ENCODE data around the gene TSSK6. TPM values are rescaled to one million over a fixed set of nuclear protein-coding genes. Genes with fewer than 3 reads are reported as not detected.

TSSK6 gene
- total and polyA plus RNA-seq, 10 donors: 1.7 to 5.6 (median 3.0) TPM

DNA sequence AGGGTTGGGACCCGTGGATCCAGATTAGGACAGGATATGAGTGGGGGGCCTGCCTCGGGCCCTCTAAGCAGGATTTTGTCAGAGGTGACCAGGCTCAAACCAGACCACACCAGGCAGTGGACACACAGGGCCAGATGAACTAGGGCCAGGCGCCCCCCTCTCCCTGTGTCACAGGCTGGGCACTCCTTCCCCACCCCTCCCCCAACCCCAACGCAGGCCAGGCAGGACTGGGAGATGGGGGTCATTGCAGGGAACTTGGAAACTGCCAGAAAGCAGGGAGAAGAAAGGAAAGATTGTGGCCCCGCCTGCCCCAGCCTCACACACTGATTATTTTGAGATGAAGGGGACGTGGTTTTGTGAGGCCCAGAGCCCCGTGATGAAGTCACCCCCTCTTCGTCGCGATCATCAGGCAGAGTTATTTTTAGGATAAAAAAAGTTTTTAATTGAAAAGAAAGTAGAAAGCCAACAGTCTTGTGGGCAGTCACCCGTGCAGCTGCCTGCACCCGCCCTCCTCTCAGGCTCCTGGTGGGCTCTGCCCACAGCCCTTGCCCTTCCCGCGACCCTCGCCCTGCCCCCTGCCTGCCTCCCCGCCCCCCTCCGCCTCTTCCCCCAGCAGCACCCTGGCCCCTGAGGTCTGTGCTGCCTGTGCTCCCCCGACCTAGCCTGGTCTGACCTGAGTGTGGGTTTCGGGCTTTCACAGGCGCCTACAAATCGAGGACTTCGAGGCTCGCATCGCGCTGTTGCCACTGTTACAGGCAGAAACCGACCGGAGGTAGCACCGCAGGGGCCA lies 11.4 kb upstream of the TSSK6 start:
- H3K4me3 ChIP-seq: no peak overlapping the region
- 70 to 76% (median 74%) methylated on average over 27 to 28 of the region's 28 CpGs for WGBS, 5 donors
- H3K27ac ChIP-seq: no peak overlapping the region
- H3K36me3 ChIP-seq: peaks cover 0 to 76% (median 38%) of the 10 kb centered on the region in 6 donors
- TF ChIP-seq POLR2AphosphoS5 (IDR thresholded peaks at IDR 0.05): no peak
- no peak for DNase-seq
- H3K4me1 ChIP-seq: peaks cover 0 to 79% (median 30%) of the 10 kb centered on the region in 6 donors
- no peaks in the 10 kb centered on the region for H3K9me3 ChIP-seq
- H3K27me3 ChIP-seq (replicated peaks in 1 of 7): no peaks in the 10 kb centered on the region
- intact Hi-C loops (cut with DNase I; ENCODE audit: low total_unique reads): no loop called here

DNA sequence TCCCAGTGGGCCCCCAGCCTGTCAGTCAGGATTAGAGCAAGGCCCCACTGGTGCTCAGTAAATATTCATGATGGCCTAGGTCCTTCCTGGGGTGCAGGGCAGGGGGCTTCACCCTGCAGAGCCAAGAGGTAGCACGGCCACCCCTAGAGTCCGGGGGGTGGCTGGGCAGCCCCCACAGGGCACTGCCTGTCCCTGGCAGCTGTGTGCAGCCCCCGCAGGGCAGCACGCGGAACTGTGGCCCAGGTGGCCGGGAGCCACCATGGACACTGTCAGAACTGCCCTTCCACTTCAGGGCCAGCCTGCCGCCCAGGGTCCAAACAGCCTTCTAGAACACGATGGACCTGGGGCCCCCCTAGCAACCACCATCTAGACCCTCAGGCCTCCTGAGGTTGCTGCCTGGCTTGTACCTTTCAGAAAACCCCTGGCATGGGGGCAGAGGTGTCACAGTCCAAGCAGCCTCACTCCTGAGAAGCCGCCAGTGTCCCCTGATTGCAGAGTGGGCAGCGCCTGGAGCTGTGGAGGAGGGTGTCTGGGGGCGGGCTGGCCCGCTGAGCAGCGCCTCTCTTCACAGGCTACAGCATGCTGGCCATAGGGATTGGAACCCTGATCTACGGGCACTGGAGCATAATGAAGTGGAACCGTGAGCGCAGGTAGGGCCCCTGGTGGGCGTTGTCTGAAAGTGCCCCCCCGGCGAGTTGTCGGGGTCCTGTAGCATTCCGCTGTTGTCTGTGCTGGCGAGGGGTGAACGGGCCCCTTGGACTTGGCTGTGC lies 10.4 kb upstream of the TSSK6 start:
- DNase-seq: no peak
- intact Hi-C loops (cut with DNase I; ENCODE audit: low total_unique reads): no loop called here
- WGBS, 5 donors: 81 to 96% (median 92%) methylated on average over 4 to 23 of the region's 23 CpGs
- TF ChIP-seq POLR2AphosphoS5 (IDR thresholded peaks at IDR 0.05): peak in 1 of 3 donors; percentile 40
- TF ChIP-seq POLR2A (IDR thresholded peaks at IDR 0.05): no peak
- Histone ChIP-seq H3K27me3 (replicated peaks in 1 of 7) (no peaks in the 10 kb centered on the region), H3K9me3 (no peaks in the 10 kb centered on the region), H3K4me3 (no peak overlapping the region), H3K36me3 (peaks cover 0 to 84% (median 38%) of the 10 kb centered on the region in 6 donors), H3K27ac (no peak overlapping the region), H3K4me1 (peaks cover 0 to 89% (median 31%) of the 10 kb centered on the region in 6 donors)

DNA sequence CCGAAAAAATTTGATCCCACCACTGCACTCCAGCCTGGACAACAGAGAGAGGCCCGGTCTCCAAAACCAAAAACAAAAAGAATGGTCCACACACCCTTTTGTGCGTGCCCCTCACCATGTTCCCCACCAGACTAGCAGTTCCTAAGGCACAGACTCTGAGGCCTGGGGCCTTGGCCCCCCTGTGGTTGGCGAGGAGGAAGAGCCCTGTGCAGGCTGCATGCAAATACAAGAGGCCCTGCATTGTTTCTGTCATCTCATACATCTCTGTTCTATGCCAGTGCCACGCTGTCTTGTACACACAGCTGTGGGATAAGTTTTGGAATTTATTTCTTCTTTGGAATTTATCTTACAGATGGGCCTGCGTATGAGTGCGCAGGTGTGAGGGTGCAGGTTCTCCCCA lies 8.7 kb upstream of the TSSK6 start:
- intact Hi-C loops (cut with DNase I; ENCODE audit: low total_unique reads): no loop called here
- Histone ChIP-seq H3K36me3 (peaks cover 0 to 90% (median 46%) of the 10 kb centered on the region in 6 donors), H3K4me3 (no peak overlapping the region), H3K4me1 (peaks cover 0 to 92% (median 38%) of the 10 kb centered on the region in 6 donors), H3K27me3 (replicated peaks in 1 of 7) (no peaks in the 10 kb centered on the region), H3K9me3 (no peaks in the 10 kb centered on the region), H3K27ac (no peak overlapping the region)
- TF ChIP-seq POLR2AphosphoS5 (IDR thresholded peaks at IDR 0.05): no peak
- no peak for TF ChIP-seq POLR2A (IDR thresholded peaks at IDR 0.05)
- TF ChIP-seq, protein P1, sequence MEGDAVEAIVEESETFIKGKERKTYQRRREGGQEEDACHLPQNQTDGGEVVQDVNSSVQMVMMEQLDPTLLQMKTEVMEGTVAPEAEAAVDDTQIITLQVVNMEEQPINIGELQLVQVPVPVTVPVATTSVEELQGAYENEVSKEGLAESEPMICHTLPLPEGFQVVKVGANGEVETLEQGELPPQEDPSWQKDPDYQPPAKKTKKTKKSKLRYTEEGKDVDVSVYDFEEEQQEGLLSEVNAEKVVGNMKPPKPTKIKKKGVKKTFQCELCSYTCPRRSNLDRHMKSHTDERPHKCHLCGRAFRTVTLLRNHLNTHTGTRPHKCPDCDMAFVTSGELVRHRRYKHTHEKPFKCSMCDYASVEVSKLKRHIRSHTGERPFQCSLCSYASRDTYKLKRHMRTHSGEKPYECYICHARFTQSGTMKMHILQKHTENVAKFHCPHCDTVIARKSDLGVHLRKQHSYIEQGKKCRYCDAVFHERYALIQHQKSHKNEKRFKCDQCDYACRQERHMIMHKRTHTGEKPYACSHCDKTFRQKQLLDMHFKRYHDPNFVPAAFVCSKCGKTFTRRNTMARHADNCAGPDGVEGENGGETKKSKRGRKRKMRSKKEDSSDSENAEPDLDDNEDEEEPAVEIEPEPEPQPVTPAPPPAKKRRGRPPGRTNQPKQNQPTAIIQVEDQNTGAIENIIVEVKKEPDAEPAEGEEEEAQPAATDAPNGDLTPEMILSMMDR (IDR thresholded peaks at IDR 0.05 in 8 of 11, conservative IDR thresholded peaks at IDR 0.05 in 3 of 11): no peak
- WGBS, 5 donors: 77 to 84% (median 82%) methylated on average over 5 to 7 of the region's 7 CpGs
- no peak for DNase-seq

DNA sequence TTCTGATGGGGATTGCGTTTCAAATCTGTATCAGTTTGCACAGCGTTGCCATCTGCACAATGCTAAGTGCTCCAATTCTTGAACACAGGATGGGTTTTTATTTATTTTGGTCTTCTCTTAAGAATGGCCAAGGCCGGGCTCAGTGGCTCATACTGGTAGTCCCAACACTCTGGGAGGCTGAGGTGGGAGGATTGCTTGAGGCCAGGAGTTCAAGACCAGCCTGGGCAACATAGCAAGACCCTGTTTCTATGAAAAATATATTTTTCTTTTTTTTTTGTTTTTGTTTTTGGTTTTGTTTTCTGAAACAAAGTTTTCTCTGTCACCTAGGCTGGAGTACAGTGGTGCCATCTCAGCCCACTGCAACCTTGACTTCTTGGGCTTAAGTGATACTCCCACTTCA lies 7.8 kb upstream of the TSSK6 start:
- Histone ChIP-seq H3K4me1 (peaks cover under 1 to 94% (median 41%) of the 10 kb centered on the region in 6 donors), H3K27me3 (replicated peaks in 1 of 7) (no peaks in the 10 kb centered on the region), H3K9me3 (no peaks in the 10 kb centered on the region), H3K36me3 (peaks cover 0 to 81% (median 40%) of the 10 kb centered on the region in 6 donors), H3K4me3 (no peak overlapping the region), H3K27ac (no peak overlapping the region)
- intact Hi-C loops (cut with DNase I; ENCODE audit: low total_unique reads): no loop called here
- 77 to 96% (median 83%) methylated on average over 3 of the region's 3 CpGs for WGBS, 5 donors
- no peak for DNase-seq
- TF ChIP-seq, protein P1 (IDR thresholded peaks at IDR 0.05 in 8 of 11, conservative IDR thresholded peaks at IDR 0.05 in 3 of 11): no peak
- no peak for TF ChIP-seq POLR2AphosphoS5 (IDR thresholded peaks at IDR 0.05)
- no peak for TF ChIP-seq POLR2A (IDR thresholded peaks at IDR 0.05)

DNA sequence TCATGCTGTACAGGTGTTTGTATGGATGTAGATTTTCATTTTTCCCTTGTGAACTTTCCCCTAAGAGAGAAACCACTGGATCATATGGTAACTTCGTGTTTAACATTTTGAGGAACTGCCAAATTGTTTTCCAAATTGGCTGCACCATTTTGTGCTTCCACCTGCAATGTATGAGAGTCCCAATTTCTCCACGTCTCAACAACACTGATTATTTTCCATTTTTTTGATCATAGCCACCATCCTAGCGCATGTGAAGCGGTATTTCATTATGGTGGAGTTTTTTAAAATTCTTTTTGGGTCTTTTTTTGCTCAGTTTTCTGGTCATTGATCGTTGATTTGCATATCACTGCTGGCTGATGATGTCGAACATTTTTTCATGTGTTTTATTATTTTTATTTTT lies 5.6 kb upstream of the TSSK6 start:
- H3K9me3 ChIP-seq: no peaks in the 10 kb centered on the region
- WGBS, 5 donors: 79 to 87% (median 81%) methylated on average over 6 of the region's 6 CpGs
- DNase-seq: no peak
- peaks cover 0 to 59% (median 22%) of the 10 kb centered on the region in 6 donors for H3K36me3 ChIP-seq
- peaks cover 12 to 97% (median 52%) of the 10 kb centered on the region in 6 donors for H3K4me1 ChIP-seq
- no peak overlapping the region for H3K27ac ChIP-seq
- TF ChIP-seq POLR2A (IDR thresholded peaks at IDR 0.05) (no peak), POLR2AphosphoS5 (IDR thresholded peaks at IDR 0.05) (no peak)
- TF ChIP-seq, protein P1 (IDR thresholded peaks at IDR 0.05 in 8 of 11, conservative IDR thresholded peaks at IDR 0.05 in 3 of 11): no peak
- no peaks in the 10 kb centered on the region for H3K27me3 ChIP-seq (replicated peaks in 1 of 7)
- H3K4me3 ChIP-seq: no peak overlapping the region
- intact Hi-C loops (cut with DNase I; ENCODE audit: low total_unique reads): no loop called here

Measured in spleen (tissue), 11 donors.